ENCODE measurements around the gene FKBP15. TPM values are rescaled to one million over a fixed set of nuclear protein-coding genes. Genes with fewer than 3 reads are reported as not detected.
"Not testable (repeated sequence)": the region's sequence is repeated elsewhere in the genome, so short reads cannot be mapped to it uniquely, and the experiment has no call there.

The FKBP15 gene
- total RNA-seq, 1 experiment from 2014 or later = 20.1 TPM

- no peak overlapping the region for H3K27ac Mint-ChIP-seq (ENCODE audit: unreplicated experiment)
- no TSS peak for BruUV-seq (replicated peaks)
- Histone ChIP-seq H3K4me3 (ENCODE audit: low read depth, low read length) (no peak overlapping the region), H3K9me3 (no peaks in the 10 kb centered on the region), H3K27me3 (replicated peaks; ENCODE audit: control insufficient read depth, insufficient read depth, low read length) (no peaks in the 10 kb centered on the region), H3K4me1 (no peaks in the 10 kb centered on the region), H3K36me3 (ENCODE audit: control insufficient read depth, insufficient read depth, low read length) (no peaks in the 10 kb centered on the region)
- H3K36me3 Mint-ChIP-seq (ENCODE audit: insufficient read depth, unreplicated experiment) = no peaks in the 10 kb centered on the region
- TF ChIP-seq CTCF (IDR thresholded peaks at IDR 0.05; ENCODE audit: insufficient read depth in 1 of 2, low read depth in 1 of 2, low read length in 1 of 2, severe bottlenecking in 1 of 2, unreplicated experiment in 1 of 2) = no peak
- ChIA-PET POLR2A (no interaction called here), CTCF (no interaction called here)
- no peak overlapping the region for H3K4me3 Mint-ChIP-seq (ENCODE audit: unreplicated experiment)
- H3K27me3 Mint-ChIP-seq (ENCODE audit: insufficient read depth, unreplicated experiment) = no peaks in the 10 kb centered on the region
- no peaks in the 10 kb centered on the region for H3K9me3 Mint-ChIP-seq (ENCODE audit: unreplicated experiment)
- no peaks in the 10 kb centered on the region for H3K4me1 Mint-ChIP-seq (ENCODE audit: low read depth, unreplicated experiment)
- intact Hi-C loops (cut with micrococcal nuclease; ENCODE audit: unreplicated experiment) = no loop called here
- no peak for DNase-seq
Measured at GRCh38 chr9:113238202-113238858, 17.3 kb upstream of the FKBP15 start.

GRCh38 chr9:113237026-113237425 is 15.9 kb upstream of the FKBP15 start:
- POLR2A ChIA-PET = no interaction called here

GRCh38 chr9:113235701-113236255 is 14.7 kb upstream of the FKBP15 start:
- H3K9me3 ChIP-seq; POLR2A ChIA-PET; H3K9me3 Mint-ChIP-seq (ENCODE audit: unreplicated experiment); H3K27me3 ChIP-seq (replicated peaks; ENCODE audit: control insufficient read depth, insufficient read depth, low read length); H3K36me3 Mint-ChIP-seq (ENCODE audit: insufficient read depth, unreplicated experiment); CTCF ChIA-PET; H3K4me3 ChIP-seq (ENCODE audit: low read depth, low read length); H3K36me3 ChIP-seq (ENCODE audit: control insufficient read depth, insufficient read depth, low read length); DNase-seq; H3K4me1 Mint-ChIP-seq (ENCODE audit: low read depth, unreplicated experiment); BruUV-seq (replicated peaks); H3K27ac Mint-ChIP-seq (ENCODE audit: unreplicated experiment); H3K27me3 Mint-ChIP-seq (ENCODE audit: insufficient read depth, unreplicated experiment); H3K4me3 Mint-ChIP-seq (ENCODE audit: unreplicated experiment); intact Hi-C loops (cut with micrococcal nuclease; ENCODE audit: unreplicated experiment); H3K4me1 ChIP-seq: not testable (repeated sequence)

More at GRCh38 chr9:113237026-113237425, 15.9 kb upstream of the FKBP15 start:
- no peaks in the 10 kb centered on the region for H3K36me3 Mint-ChIP-seq (ENCODE audit: insufficient read depth, unreplicated experiment)
- no peak for TF ChIP-seq CTCF (IDR thresholded peaks at IDR 0.05; ENCODE audit: insufficient read depth in 1 of 2, low read depth in 1 of 2, low read length in 1 of 2, severe bottlenecking in 1 of 2, unreplicated experiment in 1 of 2)
- Histone ChIP-seq H3K9me3 (no peaks in the 10 kb centered on the region), H3K27me3 (replicated peaks; ENCODE audit: control insufficient read depth, insufficient read depth, low read length) (no peaks in the 10 kb centered on the region), H3K36me3 (ENCODE audit: control insufficient read depth, insufficient read depth, low read length) (no peaks in the 10 kb centered on the region), H3K4me1 (no peaks in the 10 kb centered on the region), H3K4me3 (ENCODE audit: low read depth, low read length) (no peak overlapping the region)
- no peaks in the 10 kb centered on the region for H3K9me3 Mint-ChIP-seq (ENCODE audit: unreplicated experiment)
- intact Hi-C loops (cut with micrococcal nuclease; ENCODE audit: unreplicated experiment) = no loop called here
- no TSS peak for BruUV-seq (replicated peaks)
- H3K27me3 Mint-ChIP-seq (ENCODE audit: insufficient read depth, unreplicated experiment) = no peaks in the 10 kb centered on the region
- no peak overlapping the region for H3K27ac Mint-ChIP-seq (ENCODE audit: unreplicated experiment)
- H3K4me3 Mint-ChIP-seq (ENCODE audit: unreplicated experiment) = no peak overlapping the region
- no peak for DNase-seq
- CTCF ChIA-PET = no interaction called here
- H3K4me1 Mint-ChIP-seq (ENCODE audit: low read depth, unreplicated experiment) = no peaks in the 10 kb centered on the region
